ENCODE results near the gene LRP3.

The LRP3 gene

GRCh38 chr19:33206261-33207039 is 12.3 kb downstream of the LRP3 start:
- TF ChIP-seq GABPA (IDR thresholded peaks at IDR 0.05; ENCODE audit: low read depth) (no peak), CTCF (IDR thresholded peaks at IDR 0.05; ENCODE audit: insufficient read depth, low read length) (no peak), SPI1 (IDR thresholded peaks at IDR 0.05; ENCODE audit: borderline replicate concordance, low read depth) (no peak)
- no peak overlapping the region for H3K27ac ChIP-seq (replicated peaks)
- H3K27me3 ChIP-seq (ENCODE audit: insufficient read depth, poor library complexity, severe bottlenecking) = no peaks in the 10 kb centered on the region
- no peak overlapping the region for H3K4me3 ChIP-seq (replicated peaks; ENCODE audit: insufficient read depth, low read length)
- no peak for DNase-seq (ENCODE audit: low read depth in 1 of 2, low spot score in 1 of 2)

- H3K27me3 ChIP-seq (ENCODE audit: insufficient read depth, poor library complexity, severe bottlenecking) = no peaks in the 10 kb centered on the region
- DNase-seq (ENCODE audit: low read depth in 1 of 2, low spot score in 1 of 2) = no peak
- no peak overlapping the region for H3K27ac ChIP-seq (replicated peaks)
- no peak for TF ChIP-seq CTCF (IDR thresholded peaks at IDR 0.05; ENCODE audit: insufficient read depth, low read length)
- TF ChIP-seq POLR2AphosphoS5 (IDR thresholded peaks at IDR 0.05; ENCODE audit: low read depth) = no peak
- no peak for TF ChIP-seq GABPA (IDR thresholded peaks at IDR 0.05; ENCODE audit: low read depth)
- no peak for TF ChIP-seq REST (IDR thresholded peaks at IDR 0.05; ENCODE audit: insufficient replicate concordance, low read depth)
- TF ChIP-seq SPI1 (IDR thresholded peaks at IDR 0.05; ENCODE audit: borderline replicate concordance, low read depth) = no peak
- H3K4me3 ChIP-seq (replicated peaks; ENCODE audit: insufficient read depth, low read length) = no peak overlapping the region
These were observed 13.0 kb downstream of the LRP3 start for GRCh38 chr19:33207040-33207620.

GRCh38 chr19:33207903-33208302 is 13.8 kb downstream of the LRP3 start:
- TF ChIP-seq POLR2AphosphoS5 (IDR thresholded peaks at IDR 0.05; ENCODE audit: low read depth) (peak; percentile 61; the same call in 1 of the 2 replicates), GABPA (IDR thresholded peaks at IDR 0.05; ENCODE audit: low read depth) (no peak), SPI1 (IDR thresholded peaks at IDR 0.05; ENCODE audit: borderline replicate concordance, low read depth) (no peak)
- DNase-seq (ENCODE audit: low read depth in 1 of 2, low spot score in 1 of 2) = no peak
- no peaks in the 10 kb centered on the region for H3K27me3 ChIP-seq (ENCODE audit: insufficient read depth, poor library complexity, severe bottlenecking)
- no peak overlapping the region for H3K4me3 ChIP-seq (replicated peaks; ENCODE audit: insufficient read depth, low read length)
- H3K27ac ChIP-seq (replicated peaks) = no peak overlapping the region

GRCh38 chr19:33208371-33208895 is 14.3 kb downstream of the LRP3 start:
- Histone ChIP-seq H3K27ac (replicated peaks) (no peak overlapping the region), H3K4me3 (replicated peaks; ENCODE audit: insufficient read depth, low read length) (no peak overlapping the region), H3K27me3 (ENCODE audit: insufficient read depth, poor library complexity, severe bottlenecking) (no peaks in the 10 kb centered on the region)
- TF ChIP-seq POLR2AphosphoS5 (IDR thresholded peaks at IDR 0.05; ENCODE audit: low read depth) (no peak), CTCF (IDR thresholded peaks at IDR 0.05; ENCODE audit: insufficient read depth, low read length) (no peak), GABPA (IDR thresholded peaks at IDR 0.05; ENCODE audit: low read depth) (no peak), REST (IDR thresholded peaks at IDR 0.05; ENCODE audit: insufficient replicate concordance, low read depth) (no peak), SPI1 (IDR thresholded peaks at IDR 0.05; ENCODE audit: borderline replicate concordance, low read depth) (no peak)
- no peak for DNase-seq (ENCODE audit: low read depth in 1 of 2, low spot score in 1 of 2)

Measured in HL-60 (cell line).